Keratinocyte (primary cell): ENCODE data around the gene CRABP1. TPM values are rescaled to one million over a fixed set of nuclear protein-coding genes. Genes with fewer than 3 reads are reported as not detected.

Source experiments
- DNase-seq: peaks from one replicate; pipeline ENCODE4 v3.0.0-alpha.2; 2011; ENCODE audit warnings: low read depth, missing footprints, low spot score
- FAIRE-seq: peaks from 2 replicates; lab custom pipeline; 2011; peaks lifted over from hg19 to GRCh38; lab: Jason Lieb, UNC
- H2AFZ ChIP-seq: 2 replicates; pipeline ENCODE4 v1.6.0; 2012; ENCODE audit warnings: low read length, control low read depth, inconsistent platforms; ENCODE audit not compliant: control insufficient read depth
- H3K27ac ChIP-seq: 2 replicates; pipeline ENCODE4 v1.5.1; 2011; ENCODE audit warnings: low read length; ENCODE audit not compliant: control insufficient read depth, insufficient read depth
- H3K27me3 ChIP-seq: 3 replicates; pipeline ENCODE4 v1.6.0; 2011; ENCODE audit warnings: low read length; ENCODE audit not compliant: control insufficient read depth, insufficient read depth; ENCODE audit errors: extremely low read depth
- H3K36me3 ChIP-seq, 2 experiments: 2 replicates in 1 of 2; 3 replicates in 1 of 2; pipeline ENCODE4 v1.5.1; 2011; ENCODE audit warnings: low read length in 2 of 2, mild to moderate bottlenecking in 1 of 2; ENCODE audit not compliant: control insufficient read depth in 2 of 2, insufficient read depth in 2 of 2; ENCODE audit errors: extremely low read depth in 1 of 2
- H3K4me1 ChIP-seq: 3 replicates; pipeline ENCODE4 v1.5.1; 2011; ENCODE audit warnings: low read length; ENCODE audit not compliant: control insufficient read depth, insufficient read depth; ENCODE audit errors: extremely low read depth
- H3K4me2 ChIP-seq: 3 replicates; pipeline ENCODE4 v1.6.0; 2011; ENCODE audit warnings: low read depth, low read length; ENCODE audit not compliant: control insufficient read depth, insufficient read depth; ENCODE audit errors: extremely low read depth
- H3K4me3 ChIP-seq, 3 experiments: fragments of 200-600 bp in 1 of 3; sonication (generic) in 1 of 3; 2 replicates in 2 of 3; 3 replicates in 1 of 3; pipeline ENCODE4 v1.5.1; 2011 to 2016; ENCODE audit warnings: low read length in 3 of 3, mild to moderate bottlenecking in 3 of 3, control low read depth in 2 of 3, inconsistent platforms in 1 of 3, low read depth in 1 of 3, mixed read lengths in 1 of 3, mixed run types in 1 of 3, moderate library complexity in 1 of 3; ENCODE audit not compliant: control insufficient read depth in 2 of 3, insufficient read depth in 2 of 3; ENCODE audit errors: extremely low read depth in 1 of 3
- H3K79me2 ChIP-seq: 2 replicates; pipeline ENCODE4 v1.6.0; 2012; ENCODE audit warnings: low read length; ENCODE audit not compliant: control insufficient read depth, insufficient read depth
- H3K9ac ChIP-seq: 3 replicates; pipeline ENCODE4 v1.6.0; 2011; ENCODE audit warnings: low read length; ENCODE audit not compliant: control insufficient read depth, insufficient read depth; ENCODE audit errors: extremely low read depth
- H3K9me1 ChIP-seq: 3 replicates; pipeline ENCODE4 v1.6.0; 2011; ENCODE audit warnings: low read length; ENCODE audit not compliant: control insufficient read depth, insufficient read depth; ENCODE audit errors: extremely low read depth
- H3K9me3 ChIP-seq: 2 replicates; pipeline ENCODE4 v1.5.1; 2012; ENCODE audit warnings: low read depth, low read length; ENCODE audit not compliant: control insufficient read depth
- H4K20me1 ChIP-seq: 3 replicates; pipeline ENCODE4 v1.6.0; 2011; ENCODE audit warnings: low read length; ENCODE audit not compliant: control insufficient read depth, insufficient read depth; ENCODE audit errors: extremely low read depth
- EZH2 ChIP-seq: IDR thresholded peaks from one replicate; pipeline ENCODE4 v1.6.1; 2012; ENCODE audit warnings: inconsistent platforms, mild to moderate bottlenecking, low read length, moderate library complexity
- dilution Hi-C: fragments of 300-500 bp; cut with MboI; formaldehyde crosslinking; loops from one replicate; pipeline ENCODE4 v1.7.0; 2020; ENCODE audit warnings: low sequenced_read_pairs; ENCODE audit not compliant: extremely low pct_ligation_motif_present
- polyA plus RNA-seq, 5 experiments: library from polyadenylated mRNA; depleted of rRNA in 3 of 5; stranded (reverse) in 3 of 5; stranded (forward) in 1 of 5; unstranded in 1 of 5; fragments of >200 nt; gene quantifications; 1 replicate in 1 of 5; 2 replicates in 3 of 5; 3 replicates in 1 of 5; pipeline versions ENCODE4 v1.2.1 to v1.2.3, GENCODE V29; 2011 to 2012; ENCODE audit warnings: missing spikeins in 2 of 5, low read depth in 1 of 5, low replicate concordance in 1 of 5
- small RNA-seq, 3 experiments: library from RNA; depleted of rRNA; stranded (forward); fragments of <200 nt; gene quantifications; one replicate each; pipeline ENCODE3, GENCODE V24; 2012; ENCODE audit warnings: low read depth in 3 of 3, low replicate concordance in 1 of 3; ENCODE audit not compliant: insufficient read length in 3 of 3
- TF ChIP-seq, protein P1 (sequence below), 3 experiments: IDR thresholded peaks in 1 of 3; conservative IDR thresholded peaks in 1 of 3; optimal IDR thresholded peaks in 1 of 3; 2 replicates in 2 of 3; 3 replicates in 1 of 3; pipeline versions ENCODE3 to v1.5.1; 2011; ENCODE audit warnings: low read length in 3 of 3, mild to moderate bottlenecking in 3 of 3, moderate library complexity in 2 of 3, control low read depth in 1 of 3, inconsistent platforms in 1 of 3; ENCODE audit not compliant: insufficient read depth in 2 of 3; ENCODE audit errors: extremely low read depth in 1 of 3

Gene CRABP1
- polyA plus RNA-seq, 1 donor (not counting 4 experiments of a cell fraction or from before 2014, with no cell fraction given) = not detected

DNA sequence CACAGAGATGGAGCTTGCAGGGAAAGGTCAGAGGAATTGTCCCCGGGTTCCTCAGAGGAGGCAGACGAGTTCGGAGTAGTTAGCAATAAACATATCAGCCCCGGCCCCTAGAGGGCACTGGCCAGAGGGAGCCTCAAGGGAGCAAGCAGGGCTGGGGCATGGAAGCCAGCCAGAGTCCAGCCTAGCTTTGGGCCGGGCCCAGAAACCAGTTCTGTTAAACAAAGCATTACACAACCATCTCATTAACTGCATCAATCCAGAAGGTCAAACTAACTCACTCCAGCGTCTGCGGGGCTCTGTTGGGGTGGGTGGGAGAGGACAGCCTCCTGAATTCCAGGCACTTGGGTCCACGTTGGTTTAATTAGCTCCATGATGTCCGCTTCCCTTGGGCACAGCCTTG lies 56.8 kb downstream of the CRABP1 start:
- DNase-seq = no peak
- no peak overlapping the region for H3K9ac ChIP-seq
- H3K4me3 ChIP-seq = no peak overlapping the region
- H3K36me3 ChIP-seq = no peaks in the 10 kb centered on the region
- no peak overlapping the region for H2AFZ ChIP-seq
- H3K27me3 ChIP-seq = no peaks in the 10 kb centered on the region
- no peaks in the 10 kb centered on the region for H3K9me1 ChIP-seq
- dilution Hi-C loops = no loop called here
- no peaks in the 10 kb centered on the region for H3K9me3 ChIP-seq
- TF ChIP-seq, protein P1, sequence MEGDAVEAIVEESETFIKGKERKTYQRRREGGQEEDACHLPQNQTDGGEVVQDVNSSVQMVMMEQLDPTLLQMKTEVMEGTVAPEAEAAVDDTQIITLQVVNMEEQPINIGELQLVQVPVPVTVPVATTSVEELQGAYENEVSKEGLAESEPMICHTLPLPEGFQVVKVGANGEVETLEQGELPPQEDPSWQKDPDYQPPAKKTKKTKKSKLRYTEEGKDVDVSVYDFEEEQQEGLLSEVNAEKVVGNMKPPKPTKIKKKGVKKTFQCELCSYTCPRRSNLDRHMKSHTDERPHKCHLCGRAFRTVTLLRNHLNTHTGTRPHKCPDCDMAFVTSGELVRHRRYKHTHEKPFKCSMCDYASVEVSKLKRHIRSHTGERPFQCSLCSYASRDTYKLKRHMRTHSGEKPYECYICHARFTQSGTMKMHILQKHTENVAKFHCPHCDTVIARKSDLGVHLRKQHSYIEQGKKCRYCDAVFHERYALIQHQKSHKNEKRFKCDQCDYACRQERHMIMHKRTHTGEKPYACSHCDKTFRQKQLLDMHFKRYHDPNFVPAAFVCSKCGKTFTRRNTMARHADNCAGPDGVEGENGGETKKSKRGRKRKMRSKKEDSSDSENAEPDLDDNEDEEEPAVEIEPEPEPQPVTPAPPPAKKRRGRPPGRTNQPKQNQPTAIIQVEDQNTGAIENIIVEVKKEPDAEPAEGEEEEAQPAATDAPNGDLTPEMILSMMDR (optimal IDR thresholded peaks at IDR 0.05 in 1 of 3, IDR thresholded peaks at IDR 0.05 in 1 of 3, conservative IDR thresholded peaks at IDR 0.05 in 1 of 3; ENCODE audit: extremely low read depth in 1 of 3, insufficient read depth in 2 of 3, low read length in 3 of 3) = peak in 2 of 3 experiments; percentile 21 to 32
- TF ChIP-seq EZH2 = no peak
- FAIRE-seq = no peak
- H4K20me1 ChIP-seq = no peaks in the 10 kb centered on the region
- H3K4me1 ChIP-seq = no peaks in the 10 kb centered on the region
- H3K79me2 ChIP-seq = no peaks in the 10 kb centered on the region
- no peak overlapping the region for H3K27ac ChIP-seq
- no peak overlapping the region for H3K4me2 ChIP-seq

DNA sequence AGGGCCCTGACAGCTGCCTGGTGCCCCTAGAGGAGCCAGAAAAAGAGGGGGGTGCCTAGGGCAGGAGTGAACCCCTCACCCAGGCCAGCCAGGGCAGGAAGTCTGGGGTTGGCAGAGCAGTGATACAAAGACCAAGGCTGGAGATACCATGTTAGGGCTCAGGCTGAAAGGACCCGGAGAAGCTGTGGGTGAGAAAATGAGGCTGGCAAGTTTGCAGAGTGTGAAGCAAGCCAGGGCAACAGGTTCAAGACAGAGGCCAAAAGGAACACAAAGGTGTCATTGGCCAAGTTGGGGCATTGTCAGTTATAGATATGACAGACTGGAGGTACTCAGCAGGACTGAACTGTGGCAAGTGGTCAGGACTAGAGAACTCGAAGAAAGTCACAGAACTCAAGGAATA lies 57.2 kb downstream of the CRABP1 start:
- H3K79me2 ChIP-seq = no peaks in the 10 kb centered on the region
- no peak overlapping the region for H3K27ac ChIP-seq
- H3K9me1 ChIP-seq = no peaks in the 10 kb centered on the region
- no peaks in the 10 kb centered on the region for H3K36me3 ChIP-seq
- no peak overlapping the region for H3K9ac ChIP-seq
- H3K27me3 ChIP-seq = no peaks in the 10 kb centered on the region
- no peaks in the 10 kb centered on the region for H3K4me1 ChIP-seq
- TF ChIP-seq, protein P1 (optimal IDR thresholded peaks at IDR 0.05 in 1 of 3, IDR thresholded peaks at IDR 0.05 in 1 of 3, conservative IDR thresholded peaks at IDR 0.05 in 1 of 3; ENCODE audit: extremely low read depth in 1 of 3, insufficient read depth in 2 of 3, low read length in 3 of 3) = no peak
- no peak for TF ChIP-seq EZH2
- FAIRE-seq (no peak), DNase-seq (no peak)
- no peak overlapping the region for H3K4me2 ChIP-seq
- no peak overlapping the region for H3K4me3 ChIP-seq
- no peaks in the 10 kb centered on the region for H3K9me3 ChIP-seq
- no peaks in the 10 kb centered on the region for H4K20me1 ChIP-seq
- dilution Hi-C loops = no loop called here
- H2AFZ ChIP-seq = no peak overlapping the region

Small RNA genes lying within 50 kb of the gene (small RNA-seq; reads per million reads assigned to genes)
- gene AC090607.5 = 0 reads per million in 3 experiments

Other genes with a start within 250 kb of the CRABP1 start
- gene SH2D7, start 247.8 kb upstream of the CRABP1 start, polyA plus RNA-seq = not detected in 3 replicates
- 4.1 to 6.1 TPM (median 4.9 TPM) in 3 replicates for gene CIB2, start 208.9 kb upstream of the CRABP1 start, polyA plus RNA-seq
- gene IDH3A, start 191.0 kb upstream of the CRABP1 start, polyA plus RNA-seq = 59.4 to 118 TPM (median 110 TPM) in 3 replicates
- 0.01 to 0.06 TPM in 2 of 3 replicates, not detected in the other for gene ACSBG1, start 105.8 kb upstream of the CRABP1 start, polyA plus RNA-seq
- 4.1 to 5.7 TPM (median 4.6 TPM) in 3 replicates for gene DNAJA4, start 75.8 kb upstream of the CRABP1 start, polyA plus RNA-seq
- gene SKIC8, start 40.7 kb upstream of the CRABP1 start, polyA plus RNA-seq = 84.5 to 101 TPM (median 86.5 TPM) in 3 replicates
- gene IREB2, start 97.9 kb downstream of the CRABP1 start, polyA plus RNA-seq = 14.9 to 20.5 TPM (median 19.5 TPM) in 3 replicates
- gene HYKK, start 167.2 kb downstream of the CRABP1 start, polyA plus RNA-seq = 1.9 to 3.9 TPM (median 2.2 TPM) in 3 replicates
- 269 to 432 TPM (median 303 TPM) in 3 replicates for gene PSMA4, start 200.1 kb downstream of the CRABP1 start, polyA plus RNA-seq
- gene CHRNA5, start 225.2 kb downstream of the CRABP1 start, polyA plus RNA-seq = 3.7 to 10.0 TPM (median 8.0 TPM) in 3 replicates